Lower leg skin (tissue), 3 donors: ENCODE results near the gene SLC35F3.

Experiments used
- CTCF ChIP-seq, 3 donors: fragments of 450-650 bp; IDR thresholded peaks; one replicate each; pipeline ENCODE4 v1.5.1; 2016; ENCODE audit warnings: antibody characterized with exemption in 3 of 3, mild to moderate bottlenecking in 3 of 3, moderate library complexity in 2 of 3
- POLR2A ChIP-seq, 2 donors: fragments of 450-650 bp; IDR thresholded peaks; one replicate each; pipeline ENCODE4 v1.6.1; 2016 to 2017; ENCODE audit warnings: antibody characterized with exemption in 2 of 2, mild to moderate bottlenecking in 1 of 2, moderate library complexity in 1 of 2

- no peak for TF ChIP-seq CTCF (IDR thresholded peaks at IDR 0.05)
- TF ChIP-seq POLR2A (IDR thresholded peaks at IDR 0.05): no peak
Observed at GRCh38 chr1:233885196-233885920, 19.1 kb upstream of the SLC35F3 start.
